IMR-90 (cell line): ENCODE results near the gene ASTN2.

Source experiments
- CTCF ChIP-seq: conservative IDR thresholded peaks from 2 replicates; pipeline ENCODE4 v1.5.1; 2012; ENCODE audit warnings: mild to moderate bottlenecking, low read depth, low read length, improper control_type of control experiment
- RAD21 ChIP-seq: IDR thresholded peaks from 2 replicates; pipeline ENCODE4 v1.6.1; 2012; ENCODE audit warnings: low read length, improper control_type of control experiment

- TF ChIP-seq CTCF (no peak), RAD21 (no peak)
These were observed 203.6 kb downstream of the ASTN2 start for GRCh38 chr9:117211280-117211679.
